NCI-H82 (cell line): ENCODE data around the gene KPNA4.
"Not testable (repeated sequence)": the region's sequence is repeated elsewhere in the genome, so short reads cannot be mapped to it uniquely, and the experiment has no call there.

Experiments
- DNase-seq: peaks from one replicate; lab custom pipeline; 2025; lab: John Stamatoyannopoulos, UW

Gene KPNA4

DNA sequence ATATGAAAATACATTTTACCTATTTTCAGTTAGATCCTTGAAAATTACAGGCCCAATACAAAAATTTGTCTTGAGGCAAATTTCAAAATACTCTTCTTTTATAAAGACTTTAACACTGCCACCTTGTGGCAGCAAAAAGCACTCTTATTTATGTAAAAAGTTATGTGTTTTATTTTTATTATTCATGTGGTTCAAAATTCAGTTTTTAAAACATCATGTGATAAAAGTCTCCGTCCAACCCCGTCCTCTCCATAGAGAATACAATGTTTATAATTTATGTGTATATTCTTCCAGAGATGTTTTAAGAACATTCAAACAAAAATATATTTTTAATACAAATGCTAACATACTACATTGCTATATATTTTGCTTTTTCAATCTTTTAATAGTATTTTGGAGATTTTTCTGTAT, 78.9 kb downstream of the KPNA4 start:
- DNase-seq: peak; percentile 66

DNA sequence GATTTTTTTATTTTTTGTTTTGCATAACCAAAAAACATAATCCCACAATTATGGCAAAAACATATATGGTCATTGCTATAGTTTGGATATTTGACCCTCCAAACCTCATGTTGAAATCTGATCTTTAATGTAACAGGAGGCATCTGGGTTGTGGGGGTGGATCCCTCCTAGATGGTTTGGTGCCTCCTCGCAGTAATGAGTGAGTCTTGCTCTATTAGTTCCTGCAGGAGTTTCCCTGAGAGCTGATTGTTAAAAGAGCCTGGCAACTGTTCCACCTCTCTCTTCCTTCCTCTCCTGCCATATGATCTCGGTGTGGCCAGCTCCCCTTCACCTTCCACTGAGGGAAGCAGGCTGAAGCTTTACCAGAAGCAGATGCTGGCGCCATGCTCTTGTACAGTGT, 82.6 kb downstream of the KPNA4 start:
- no peak for DNase-seq

DNA sequence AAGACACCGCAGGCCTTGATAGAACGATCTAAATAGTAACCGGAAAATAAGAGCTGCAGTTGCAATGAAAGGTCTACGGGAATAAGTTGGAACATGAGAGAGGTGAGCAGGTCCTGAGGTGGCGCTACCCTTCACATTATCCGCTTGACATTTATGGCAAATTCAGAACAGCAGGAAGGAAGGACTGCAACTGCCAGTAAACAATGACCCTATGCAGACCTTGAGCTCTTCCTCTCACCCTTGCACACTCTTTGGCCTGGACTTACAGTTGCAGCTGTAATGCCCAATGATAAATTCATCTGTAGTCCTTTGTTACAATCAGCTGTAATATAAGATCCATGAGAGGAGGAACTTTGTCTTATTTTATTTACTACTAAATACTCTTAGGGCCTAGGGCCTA, 83.5 kb downstream of the KPNA4 start:
- DNase-seq: no peak

DNA sequence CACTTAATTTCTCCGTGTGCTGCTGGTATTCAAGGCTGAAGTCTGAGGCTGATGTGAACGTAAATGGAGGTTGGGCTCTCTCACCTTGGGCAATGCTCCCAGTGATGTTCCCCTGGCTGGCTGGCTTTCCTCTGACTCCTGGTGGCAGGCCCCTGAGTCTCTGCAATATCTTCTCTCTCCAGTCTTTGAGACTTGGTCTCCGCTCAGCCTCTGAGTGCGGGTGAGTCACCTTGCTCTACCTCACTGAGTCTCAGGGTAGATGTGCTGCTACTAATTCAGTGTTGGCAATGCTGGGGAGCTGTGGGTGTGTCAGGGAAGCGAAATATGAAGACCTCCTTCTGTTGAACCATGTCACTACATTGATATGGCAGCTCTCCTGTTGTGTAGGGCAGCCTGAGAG, 84.4 kb downstream of the KPNA4 start:
- no peak for DNase-seq

DNA sequence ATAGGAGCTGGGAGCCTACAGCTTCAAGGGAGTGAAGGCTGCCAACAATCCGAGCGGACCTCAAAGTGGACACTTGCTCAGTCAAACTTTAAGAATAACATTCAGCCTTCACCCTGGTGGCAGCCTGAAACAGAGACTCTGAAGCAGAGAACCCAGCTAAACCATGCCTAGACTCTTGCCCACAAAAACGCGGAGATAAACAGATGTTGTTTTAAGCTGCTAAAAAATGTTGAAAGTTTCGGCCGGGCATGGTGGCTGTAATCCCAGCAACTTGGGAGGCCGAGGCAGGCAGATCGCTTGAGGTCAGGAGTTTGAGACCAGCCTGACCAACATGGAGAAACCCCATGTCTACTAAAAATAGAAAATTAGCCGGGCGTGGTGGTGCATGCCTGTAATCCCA, 86.0 kb downstream of the KPNA4 start:
- no peak for DNase-seq

DNA sequence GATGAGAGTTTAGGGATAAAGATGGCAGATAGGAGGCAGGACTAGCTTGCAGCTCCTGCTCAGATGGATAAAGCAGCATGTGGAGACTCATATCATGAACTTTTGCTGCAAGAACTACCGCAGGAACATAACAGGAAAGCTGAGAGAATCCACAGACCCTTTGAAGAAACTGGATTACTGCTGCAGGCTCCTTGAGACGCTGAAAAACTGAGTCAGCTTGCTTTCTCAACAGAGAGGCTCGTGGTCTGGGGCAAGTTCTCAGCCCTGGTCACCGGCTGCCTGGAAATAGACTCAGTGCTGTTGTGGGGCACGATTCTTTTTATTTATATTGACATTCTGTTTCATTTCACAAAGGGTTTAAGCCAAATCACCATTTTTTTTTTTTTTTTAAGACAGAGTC, 87.0 kb downstream of the KPNA4 start:
- no peak for DNase-seq

DNA sequence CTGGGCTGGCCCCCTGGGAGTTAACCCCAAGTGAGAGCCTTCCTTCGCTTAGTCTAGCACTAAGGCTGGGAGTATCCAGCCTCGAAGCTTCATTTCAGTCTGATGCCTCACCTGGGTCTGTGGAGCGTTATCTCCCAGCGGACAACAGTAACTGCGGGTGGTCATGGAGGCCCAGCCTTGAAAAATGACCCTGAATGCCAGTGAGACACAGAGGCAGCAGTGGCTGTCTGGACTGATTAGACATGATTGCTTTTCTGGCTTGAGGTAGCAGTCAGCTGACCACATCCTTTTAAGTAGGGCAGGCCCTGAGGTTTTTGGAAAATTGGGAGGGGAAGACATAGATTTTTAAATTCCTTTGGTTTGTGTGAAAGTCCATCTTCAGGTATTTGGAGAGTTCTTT, 87.6 kb downstream of the KPNA4 start:
- DNase-seq: no peak

DNA sequence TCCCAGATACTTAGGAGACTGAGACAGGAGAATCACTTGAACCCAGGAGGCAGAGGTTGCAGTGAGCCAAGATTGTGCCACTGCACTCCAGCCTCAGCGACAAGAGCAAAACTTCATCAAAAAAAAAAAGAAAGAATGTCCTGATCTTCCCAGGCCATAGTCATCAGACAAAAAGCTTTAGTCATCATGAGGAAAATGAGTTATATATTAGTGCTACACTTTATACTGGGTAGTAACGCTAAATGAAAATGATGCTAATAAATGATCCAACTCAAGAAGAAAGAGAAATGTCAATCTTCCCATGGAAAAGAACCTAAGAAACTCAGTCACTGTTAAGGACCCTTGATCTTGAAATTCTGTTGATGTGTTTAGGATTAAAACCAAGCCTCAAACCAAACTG, 89.5 kb downstream of the KPNA4 start:
- DNase-seq: no peak

DNA sequence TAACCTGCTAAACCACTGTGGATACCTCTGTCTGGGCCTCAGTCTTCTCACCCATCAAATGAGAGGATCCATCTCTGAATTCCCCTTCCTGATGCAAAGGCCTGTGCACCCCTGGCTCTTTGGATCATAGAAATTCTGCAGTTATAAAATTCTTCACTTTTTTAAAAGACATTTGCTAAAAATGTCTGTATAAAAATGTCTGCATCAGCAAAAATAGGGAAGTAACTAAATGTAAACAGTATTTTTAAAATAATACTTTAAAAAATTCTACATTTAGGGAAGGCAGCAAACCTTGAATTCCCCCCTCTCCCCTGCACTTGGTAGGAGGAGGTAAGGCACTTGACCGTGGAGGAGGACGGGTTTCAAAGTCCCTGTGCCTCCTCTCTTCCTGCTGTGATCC, 90.2 kb downstream of the KPNA4 start:
- DNase-seq: no peak

DNA sequence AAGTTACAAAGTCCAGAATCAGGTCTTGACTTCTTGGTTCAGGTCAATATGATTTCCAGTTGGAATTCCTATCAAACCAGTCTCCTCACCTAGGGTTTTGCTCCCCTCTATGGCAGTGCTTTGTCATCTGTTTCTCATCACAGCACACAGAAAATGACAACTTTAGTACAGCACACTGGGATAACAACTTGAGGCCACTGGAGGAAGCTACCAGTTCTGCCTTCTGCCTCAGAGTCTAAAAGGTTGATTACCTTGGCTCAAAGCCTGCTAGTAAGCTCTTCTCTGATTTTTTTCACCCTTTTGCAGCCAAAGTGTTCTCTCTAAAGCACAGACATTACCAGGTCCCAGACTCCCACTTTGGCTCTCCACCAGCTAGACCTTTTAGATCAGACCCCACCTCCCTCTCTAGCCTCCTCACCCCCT, 90.9 kb downstream of the KPNA4 start:
- no peak for DNase-seq

DNA sequence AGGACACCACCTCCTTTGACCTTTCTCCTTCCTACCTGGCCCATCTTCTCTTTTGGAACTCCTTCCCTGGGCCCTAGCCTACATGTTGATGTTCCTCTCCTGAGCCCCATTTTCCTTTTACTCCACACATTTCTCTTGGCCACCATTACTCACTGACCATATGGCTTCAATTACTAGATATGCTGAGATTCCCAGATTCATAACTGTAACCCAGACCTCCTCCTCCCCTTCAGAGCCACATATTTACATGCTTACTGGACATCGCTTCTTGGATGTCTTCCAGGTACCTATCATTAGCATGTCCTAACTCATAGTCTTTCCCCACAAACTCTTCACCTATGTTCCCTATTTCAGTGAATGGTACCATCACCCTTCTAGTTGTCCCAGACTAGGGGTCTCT, 91.4 kb downstream of the KPNA4 start:
- no peak for DNase-seq

DNA sequence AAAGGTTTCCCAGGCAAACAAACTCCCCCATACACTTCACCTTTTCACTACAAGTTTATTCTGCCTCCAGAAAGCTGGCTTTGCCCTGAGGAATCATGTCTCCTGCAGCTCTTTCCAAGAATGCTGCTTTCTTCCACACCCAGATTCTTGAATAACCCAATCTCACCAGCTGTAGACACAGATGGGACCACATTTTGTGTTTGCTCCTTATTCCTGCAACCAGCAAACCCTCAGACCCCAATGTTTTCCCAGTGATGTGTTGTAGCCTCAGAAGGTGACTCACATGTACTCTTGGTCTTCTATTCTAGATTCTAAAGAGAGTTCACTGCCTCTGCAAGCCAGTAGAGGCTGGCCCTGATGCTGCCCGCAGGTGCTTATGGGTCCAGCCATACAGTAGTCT, 92.2 kb downstream of the KPNA4 start:
- DNase-seq: no peak

DNA sequence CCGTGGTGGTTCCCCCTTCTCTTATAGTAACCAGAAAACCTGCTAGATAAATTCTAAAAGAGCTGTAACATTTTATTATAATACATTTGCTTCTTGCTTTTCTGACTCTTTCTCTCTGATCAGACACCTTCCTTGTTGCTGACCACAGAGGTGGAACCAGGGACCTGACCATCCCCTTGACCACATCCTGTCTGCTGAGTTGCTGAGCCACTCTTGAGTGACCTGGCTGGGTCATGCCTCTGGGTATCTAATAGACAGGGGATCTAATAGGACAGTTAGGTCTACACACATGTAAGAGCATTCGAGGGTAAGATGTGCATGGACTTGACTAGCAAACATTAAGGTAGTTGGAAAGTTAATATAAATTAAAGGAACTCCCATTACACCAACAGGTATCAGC, 93.0 kb downstream of the KPNA4 start:
- no peak for DNase-seq

DNA sequence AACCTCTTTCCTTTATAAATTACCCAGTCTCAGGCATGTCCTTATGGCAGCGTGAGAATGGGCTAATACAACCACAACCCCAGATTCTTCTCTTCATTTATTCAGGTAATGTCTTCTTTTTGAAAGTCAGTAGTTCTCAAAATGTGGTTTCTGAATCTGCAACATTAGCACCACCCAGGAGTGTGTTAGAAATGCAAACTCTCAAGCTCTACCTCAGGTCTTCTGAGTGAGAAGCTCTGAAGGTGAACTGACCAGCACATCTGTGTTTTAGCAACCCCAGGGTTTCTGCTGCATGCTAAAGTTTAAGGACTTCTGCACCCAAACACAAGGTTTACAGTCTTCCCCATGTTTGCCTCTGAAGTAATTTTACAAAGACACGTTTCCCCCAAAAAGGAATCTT, 93.5 kb downstream of the KPNA4 start:
- DNase-seq: no peak

DNA sequence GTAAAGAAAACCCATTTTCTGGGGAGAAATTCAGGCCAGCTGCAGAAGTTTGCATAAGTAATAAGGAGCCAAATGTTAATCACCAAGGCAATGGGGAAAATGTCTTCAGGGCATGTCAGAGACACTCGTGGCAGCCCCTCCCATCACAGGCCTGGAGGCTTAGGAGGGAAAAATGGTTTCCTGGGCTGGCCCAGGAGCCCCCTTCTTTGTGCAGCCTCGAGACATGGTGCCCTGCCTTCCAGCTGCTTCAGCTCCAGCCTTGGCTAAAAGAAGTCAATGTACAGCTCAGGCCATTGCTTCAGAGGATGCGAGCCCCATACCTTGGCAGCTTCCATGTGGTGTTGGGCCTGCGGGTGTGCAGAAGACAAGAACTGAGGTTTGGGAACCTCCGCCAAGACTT, 95.2 kb downstream of the KPNA4 start:
- no peak for DNase-seq

DNA sequence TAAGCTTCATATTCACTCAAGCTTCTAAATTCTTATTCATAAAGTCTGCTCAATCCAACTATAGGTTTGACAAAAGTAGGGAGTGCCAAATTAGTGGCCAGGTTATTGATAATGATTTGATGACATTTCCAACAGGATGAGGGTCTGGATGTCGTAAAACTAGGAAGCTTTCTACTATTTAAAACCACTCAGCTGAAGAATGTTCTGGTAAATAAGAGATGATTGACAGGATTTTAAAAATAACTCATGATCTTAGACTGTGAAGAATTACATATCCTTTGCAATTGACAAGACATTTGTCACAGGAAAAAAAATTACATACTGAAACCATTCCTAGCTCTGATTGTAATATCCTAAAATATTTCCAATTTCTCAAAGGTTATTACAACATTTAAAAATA, 100.4 kb downstream of the KPNA4 start:
- no peak for DNase-seq

DNA sequence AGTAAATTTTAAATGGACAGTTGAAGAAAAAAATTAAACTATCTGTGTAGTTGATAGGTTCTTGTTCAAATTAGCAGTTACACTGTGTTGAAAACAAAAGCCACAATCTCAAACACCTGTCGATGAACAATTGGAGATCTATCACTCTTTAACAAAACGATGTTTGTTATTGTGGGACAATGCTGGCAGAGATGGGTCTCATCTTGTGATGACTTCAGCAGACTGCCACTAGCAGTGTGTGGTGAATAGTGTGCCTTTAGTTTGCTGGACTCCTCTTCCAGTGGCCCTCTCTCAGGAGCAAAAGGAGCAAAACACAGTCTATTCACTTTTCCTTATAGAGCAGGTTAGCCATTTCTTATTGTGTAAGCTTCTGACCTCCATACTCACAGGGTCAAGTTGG, 101.0 kb downstream of the KPNA4 start:
- no peak for DNase-seq

DNA sequence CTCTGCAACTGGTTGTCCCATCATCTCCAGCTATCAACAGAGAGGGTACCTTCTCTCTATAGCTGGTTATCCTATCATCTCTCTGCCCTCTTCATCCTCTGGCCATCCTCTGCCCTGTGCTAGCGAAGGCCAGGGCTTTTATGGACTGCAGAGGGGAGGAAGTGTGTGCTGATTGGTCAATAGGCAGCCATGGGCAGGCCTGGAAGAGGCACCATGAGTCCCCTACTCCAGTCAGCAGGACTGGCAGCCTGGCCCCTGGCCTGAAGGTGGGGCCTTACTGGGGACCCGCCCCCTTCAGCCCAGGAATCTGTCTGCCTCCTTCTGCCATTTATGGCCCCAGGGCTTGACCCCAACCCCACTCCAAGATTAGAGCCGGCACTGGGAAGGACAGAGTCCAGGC, 105.3 kb downstream of the KPNA4 start:
- no peak for DNase-seq

DNA sequence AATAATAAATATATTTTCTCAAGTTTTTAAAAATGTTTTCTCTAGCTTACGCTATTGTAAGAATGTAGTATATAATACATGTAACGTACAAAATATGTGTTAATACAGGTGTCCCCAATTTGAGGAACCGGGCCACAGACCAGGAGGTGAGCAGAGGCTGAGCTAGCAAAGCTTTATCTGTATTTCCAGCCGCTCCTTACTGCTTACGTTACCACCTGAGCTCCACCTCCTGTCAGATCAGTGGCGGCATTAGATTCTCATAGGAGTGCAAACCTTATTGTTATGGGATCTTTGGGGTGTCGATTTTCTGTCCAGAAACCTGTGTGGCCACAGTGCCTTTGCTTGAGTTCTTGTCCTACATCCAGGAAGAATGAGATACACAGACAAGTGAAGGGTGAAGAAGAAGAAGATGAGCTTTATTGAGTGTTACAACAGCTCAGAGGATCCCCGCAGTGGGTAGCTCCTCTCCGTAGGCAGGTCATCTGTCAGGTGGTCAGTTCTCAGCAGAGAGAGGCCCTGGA, 105.9 kb downstream of the KPNA4 start:
- DNase-seq: no peak

DNA sequence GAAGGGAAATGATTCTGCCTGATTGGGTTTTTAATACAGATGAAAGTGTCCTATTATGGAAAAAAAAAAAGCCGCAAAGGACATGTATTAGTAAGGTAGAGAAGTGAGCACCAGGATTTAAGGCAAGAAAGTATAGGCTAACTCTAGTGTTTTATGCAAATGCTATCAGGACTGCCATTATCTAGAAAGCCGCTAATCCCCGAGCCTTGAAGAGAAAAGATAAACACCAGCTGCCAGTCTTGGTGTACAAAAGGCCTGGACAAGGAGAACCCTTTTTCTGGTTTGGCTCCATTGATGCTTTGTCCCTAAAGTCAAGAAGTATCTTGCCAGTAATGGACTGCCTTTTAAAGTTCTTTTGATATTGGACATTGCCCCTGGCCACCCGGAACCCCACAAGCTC, 107.2 kb downstream of the KPNA4 start:
- peak; percentile 98 for DNase-seq

DNA sequence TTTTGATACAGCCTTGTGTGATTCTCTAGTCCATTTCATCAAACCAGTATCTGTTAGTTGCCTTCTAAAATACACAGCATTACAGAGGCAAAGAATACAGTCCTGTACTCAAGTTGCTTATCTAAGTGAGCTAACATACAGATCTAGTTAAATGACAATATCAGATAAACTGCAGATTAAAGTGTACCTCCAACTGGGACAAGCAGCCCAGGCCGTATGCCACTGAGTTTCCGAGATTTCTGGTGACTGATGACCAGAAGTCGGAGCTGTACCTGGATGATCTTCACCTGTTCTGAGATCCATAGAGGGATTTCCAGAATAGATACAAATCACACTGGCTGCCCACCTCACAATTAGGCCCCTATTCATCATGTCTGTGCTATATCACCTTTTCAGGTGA, 109.5 kb downstream of the KPNA4 start:
- peak; percentile 71 for DNase-seq

DNA sequence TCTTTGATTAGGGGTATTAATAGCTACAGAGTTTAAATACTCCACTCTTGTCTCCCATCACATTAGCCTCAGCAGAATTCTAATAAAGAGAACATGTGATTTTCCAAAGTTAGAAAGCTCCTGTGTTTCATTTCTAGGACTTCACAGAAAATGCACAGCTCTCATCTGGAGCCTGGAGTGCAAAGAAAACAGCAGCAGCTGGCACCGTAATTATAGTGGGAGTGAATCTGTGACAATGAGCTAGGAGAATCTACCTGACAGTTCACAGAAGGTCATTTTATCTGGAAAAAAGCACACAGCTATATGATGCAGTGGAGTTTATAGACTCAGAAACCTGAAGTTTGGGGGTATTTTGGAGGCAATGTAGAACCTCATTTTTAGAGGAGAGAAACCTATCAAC, 110.4 kb downstream of the KPNA4 start:
- DNase-seq: peak; percentile 90

DNA sequence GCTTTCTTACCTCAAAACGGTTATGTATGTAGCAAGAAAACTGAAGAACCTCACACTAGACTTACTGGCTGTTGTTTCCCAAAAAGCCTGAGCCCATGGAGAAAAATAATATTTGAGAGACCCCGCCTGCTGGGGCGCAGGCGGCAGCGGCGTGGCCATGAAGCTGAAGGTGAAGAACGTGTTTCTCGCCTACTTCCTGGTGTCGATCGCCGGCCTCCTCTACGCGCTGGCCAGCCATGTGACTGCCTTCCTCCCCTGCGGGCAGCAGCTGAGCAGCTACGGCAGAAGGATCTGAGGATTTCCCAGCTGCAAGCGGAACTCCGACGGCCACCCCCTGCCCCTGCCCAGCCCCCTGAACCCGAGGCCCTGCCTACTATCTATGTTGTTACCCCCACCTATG, 113.1 kb downstream of the KPNA4 start:
- DNase-seq: not testable (repeated sequence)

DNA sequence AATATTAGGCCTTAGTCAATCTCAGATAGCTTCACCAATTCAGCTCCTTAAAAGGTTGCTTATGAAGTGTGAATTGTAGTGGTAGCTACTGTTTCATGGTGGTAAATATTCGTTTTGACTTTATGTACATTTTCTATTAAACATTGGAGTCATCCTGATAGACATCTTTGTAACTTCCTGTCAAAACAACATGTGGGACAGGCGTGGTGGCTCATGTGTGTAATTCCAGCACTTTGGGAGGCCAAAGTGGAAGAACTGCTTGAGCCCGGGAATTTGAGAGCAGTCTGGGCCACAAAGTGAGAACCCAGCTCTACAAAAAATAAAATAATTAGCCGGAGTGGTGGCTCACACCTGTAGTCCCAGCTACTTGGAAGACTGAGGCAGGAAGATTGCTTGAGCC, 113.8 kb downstream of the KPNA4 start:
- DNase-seq: no peak

DNA sequence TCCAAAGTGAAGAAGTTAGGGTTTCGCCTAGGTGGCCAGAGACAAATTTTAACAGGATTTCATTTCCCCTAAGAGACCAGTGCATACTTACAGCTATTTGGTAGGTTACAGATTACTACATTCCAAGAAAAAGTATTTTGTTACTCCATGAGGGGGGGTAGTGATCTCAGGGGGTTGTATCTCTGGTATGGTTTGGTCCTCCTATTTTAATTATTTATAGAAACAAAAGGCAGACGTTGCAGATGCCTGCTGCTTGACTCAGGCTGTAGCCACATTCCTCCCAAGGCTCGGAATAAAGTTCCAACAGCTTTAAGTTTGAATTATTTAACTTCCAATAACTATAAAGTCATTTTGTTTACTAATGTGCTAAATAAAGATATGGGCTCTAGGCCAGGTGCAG, 114.5 kb downstream of the KPNA4 start:
- no peak for DNase-seq
